GM19025 (cell line): ENCODE measurements around the gene SEC14L6.
"Not testable (repeated sequence)": the region's sequence is repeated elsewhere in the genome, so short reads cannot be mapped to it uniquely, and the experiment has no call there.

Source experiments
- ATAC-seq: cut with Tn5 transposase; IDR thresholded peaks from one replicate; pipeline ENCODE4 v1.9.1; 2021; ENCODE audit warnings: mild to moderate bottlenecking, low read depth, moderate library complexity; ENCODE audit not compliant: unreplicated experiment

SEC14L6 gene

DNA sequence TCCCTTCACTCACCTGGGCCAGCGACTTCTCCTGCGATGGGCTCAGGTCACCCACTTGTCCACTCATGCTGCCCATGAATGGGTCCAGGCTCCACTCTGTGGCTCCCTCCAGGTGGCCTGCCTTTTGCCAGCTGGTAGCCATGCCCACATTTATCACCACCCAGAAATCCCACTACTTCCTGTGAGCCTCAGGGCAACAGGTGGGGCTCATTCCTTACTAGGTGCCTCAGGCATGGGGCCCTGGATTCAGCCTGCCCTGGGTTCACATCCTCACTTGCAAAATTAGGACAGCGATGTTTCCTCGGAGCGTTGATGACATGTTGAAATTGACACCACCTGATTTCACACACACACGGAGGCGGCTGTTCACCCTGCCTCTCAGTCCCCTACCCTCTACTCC lies at the start of gene SEC14L6:
Gene SEC14L6, minus strand, starts transcription at position 126 of the 400 bp plus-strand sequence. Its CDS starts 59 bp downstream, at position 67.
- ATAC-seq: no peak

DNA sequence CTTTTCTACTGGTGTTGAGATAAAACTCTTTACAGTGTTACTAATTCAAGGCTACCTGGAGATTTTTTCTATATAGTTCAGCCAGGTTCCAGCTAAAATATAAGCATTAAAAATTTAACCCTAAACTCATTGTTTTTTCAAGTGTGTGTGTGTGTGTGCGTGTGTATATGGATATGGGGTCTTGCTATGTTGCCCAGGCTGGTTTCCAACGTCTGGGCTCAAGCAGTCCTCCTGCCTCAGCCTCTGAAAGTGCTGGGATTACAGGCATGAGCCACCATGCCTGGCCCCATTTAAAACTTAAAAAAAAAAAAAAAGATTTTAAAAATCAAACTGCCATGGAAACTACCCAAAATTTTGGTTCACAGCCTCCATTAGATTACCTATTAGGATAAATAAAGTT lies 49.7 kb upstream of the SEC14L6 start:
- ATAC-seq: no peak

DNA sequence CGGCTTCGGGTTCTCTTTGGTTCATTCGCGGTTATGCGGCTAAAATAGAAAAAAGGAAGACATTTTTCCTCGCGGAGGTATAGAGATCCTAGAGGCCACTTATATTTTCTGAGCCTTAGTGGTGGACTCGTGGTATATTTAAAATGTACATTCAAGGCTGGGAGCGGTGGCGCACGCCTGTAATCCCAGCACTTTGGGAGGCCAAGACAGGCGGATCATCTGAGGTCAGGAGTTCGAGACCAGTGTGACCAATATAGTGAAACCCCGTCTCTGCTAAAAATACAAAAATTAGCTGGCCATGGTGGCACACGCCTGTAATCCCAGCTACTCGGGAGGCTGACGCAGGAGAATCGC lies 45.8 kb upstream of the SEC14L6 start:
- ATAC-seq: not testable (repeated sequence)

DNA sequence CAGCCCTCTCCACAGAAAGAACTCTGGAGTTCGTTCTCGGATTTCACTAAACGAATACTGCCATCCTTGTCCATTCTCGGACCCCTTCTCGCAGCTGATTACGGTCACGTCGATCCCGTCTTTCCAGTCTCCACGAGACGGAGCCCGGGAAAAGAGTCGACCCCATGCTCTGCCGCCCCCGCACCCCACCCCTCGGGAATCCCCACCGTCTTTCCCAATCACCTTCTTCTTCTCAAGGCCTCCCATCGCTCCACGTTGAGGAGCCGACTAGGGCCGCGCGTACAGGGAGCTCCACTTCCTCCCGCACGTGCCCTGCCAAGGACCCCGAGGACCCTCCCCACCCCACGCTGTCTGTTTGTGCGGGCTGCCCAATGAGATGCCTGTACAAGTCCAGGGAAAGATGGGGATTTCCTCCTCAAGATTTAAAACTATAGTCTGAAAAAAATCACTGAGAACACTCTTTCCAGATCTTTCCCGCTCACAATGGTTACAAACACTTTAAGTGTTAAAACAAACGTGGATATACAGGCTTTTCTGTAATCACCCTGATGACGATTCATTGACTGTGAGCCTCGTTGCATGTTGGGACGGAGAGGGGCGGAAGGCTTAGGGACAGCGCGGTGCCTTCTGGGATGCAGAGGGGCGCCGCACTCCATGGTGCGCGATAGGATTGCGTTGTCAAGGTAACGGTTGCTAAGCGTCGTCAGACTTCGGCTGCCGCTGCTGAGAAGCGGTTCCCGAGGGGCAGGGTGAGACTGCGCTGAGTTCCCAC lies 45.2 kb upstream of the SEC14L6 start, which contains the start of gene PES1:
Gene PES1, minus strand, starts transcription at position 323 of the 772 bp plus-strand sequence. Its CDS starts 77 bp downstream, at position 246.
- ATAC-seq: peak; percentile 98

DNA sequence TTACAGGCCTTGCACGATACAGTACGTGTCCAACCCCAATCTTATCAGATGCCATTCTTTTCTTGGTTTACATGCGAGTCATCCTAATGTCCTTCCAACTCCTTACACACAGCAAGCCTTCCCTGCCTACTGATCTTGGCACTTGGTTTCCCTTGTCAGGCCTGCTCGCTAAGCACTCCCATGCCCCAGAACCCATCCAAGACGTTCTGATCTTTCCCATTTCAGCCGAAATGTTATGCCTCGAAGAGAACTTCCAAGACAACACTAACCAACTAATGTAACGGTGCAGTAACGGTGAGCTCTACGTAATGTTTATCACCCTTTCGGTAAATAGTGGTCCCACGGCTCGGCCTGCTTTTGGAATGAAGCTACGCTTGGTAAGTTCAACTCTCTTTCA lies 44.6 kb upstream of the SEC14L6 start:
- ATAC-seq: no peak

DNA sequence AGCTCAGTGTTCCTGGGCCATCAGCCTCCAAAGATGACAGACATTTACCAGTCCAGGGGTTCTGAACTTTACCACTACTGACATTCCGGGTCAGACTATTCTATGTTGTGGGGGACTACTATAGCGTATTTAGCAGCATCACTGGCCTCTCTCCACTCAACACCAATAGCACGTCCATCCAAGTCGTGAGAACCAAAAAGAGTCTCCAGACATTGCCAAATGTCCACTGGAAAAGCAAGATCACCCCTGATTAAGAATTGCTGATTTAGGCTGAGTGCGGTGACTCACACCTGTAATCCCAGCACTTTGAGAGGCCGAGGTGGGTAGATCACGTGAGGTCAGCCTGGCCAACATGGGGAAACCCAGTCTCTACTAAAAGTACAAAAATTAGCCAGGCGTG lies 39.9 kb upstream of the SEC14L6 start:
- ATAC-seq: no peak

DNA sequence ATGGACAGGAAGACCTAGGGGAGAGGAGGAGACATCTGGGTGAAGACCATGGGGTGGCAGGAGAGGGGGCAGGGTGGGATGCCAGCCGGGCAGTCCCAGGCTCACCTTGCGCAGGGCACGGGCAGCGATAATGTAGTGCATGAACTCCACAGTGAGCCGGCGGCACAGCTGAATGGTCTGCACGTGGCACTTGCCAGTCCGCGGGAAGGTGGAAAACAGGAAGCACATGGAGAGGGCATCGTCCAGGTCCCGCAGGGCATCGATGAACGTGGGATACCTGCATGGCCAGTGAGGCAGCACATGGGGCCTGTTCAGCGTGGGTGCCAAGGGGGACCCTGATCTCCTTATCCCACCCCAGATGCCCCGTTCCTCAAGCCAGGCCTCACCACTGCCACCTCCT lies 37.9 kb upstream of the SEC14L6 start:
- no peak for ATAC-seq

DNA sequence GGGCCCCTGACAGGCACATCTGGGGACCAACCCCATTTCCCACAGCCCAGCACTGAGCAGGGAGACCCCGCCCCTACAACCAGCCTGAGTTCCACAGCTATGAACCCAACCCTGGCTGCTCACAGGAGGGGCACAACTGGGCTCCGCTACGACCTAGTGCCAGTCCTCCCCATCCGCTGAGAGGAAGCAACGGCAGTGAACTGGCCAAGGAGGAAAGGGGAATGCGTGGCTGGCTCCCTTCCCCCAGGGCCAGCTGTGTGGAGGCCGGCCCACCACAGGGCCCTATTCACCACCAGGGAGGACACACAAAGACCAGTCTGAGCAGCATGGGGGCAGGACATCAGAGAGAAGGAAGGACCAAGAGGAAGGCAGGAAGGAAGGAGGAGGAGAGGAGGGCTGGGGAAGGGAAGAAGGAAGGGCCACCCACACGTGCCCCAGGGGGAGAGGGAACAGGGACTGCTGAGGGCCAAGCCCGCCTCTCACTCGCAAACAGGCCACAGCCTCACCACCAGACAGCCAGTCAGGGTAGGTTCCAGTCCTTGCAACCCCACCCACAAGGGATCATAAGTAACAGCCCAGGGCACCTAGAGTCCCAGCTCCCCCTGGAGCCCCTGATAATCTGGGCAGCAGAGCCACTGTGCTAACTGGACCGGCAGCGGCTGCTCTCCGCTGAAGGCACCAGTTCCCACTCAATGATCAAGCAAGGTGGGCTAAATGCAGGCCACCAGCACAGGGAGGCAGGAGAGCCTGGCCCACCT lies 36.4 kb upstream of the SEC14L6 start:
- no peak for ATAC-seq

DNA sequence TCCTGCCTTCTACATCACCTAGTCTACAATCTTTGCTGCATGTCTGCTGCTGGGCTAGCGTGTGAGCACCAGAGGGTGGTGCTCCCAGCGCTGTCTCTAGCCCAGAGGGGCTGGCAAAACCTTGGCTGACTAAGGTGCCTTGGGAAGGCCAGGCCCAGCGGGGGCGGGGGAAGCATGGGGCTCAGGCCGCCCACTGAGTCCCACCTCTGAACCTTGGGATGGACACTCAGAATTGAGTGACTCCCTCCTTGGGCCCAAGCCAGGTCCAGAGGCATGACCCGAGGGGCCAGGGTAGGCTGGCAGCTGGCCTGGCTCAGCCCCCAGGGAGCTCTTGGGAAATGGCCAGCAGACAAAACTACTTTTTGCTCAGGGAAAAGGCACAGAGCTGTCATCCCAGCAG lies 35.5 kb upstream of the SEC14L6 start:
- ATAC-seq: no peak

DNA sequence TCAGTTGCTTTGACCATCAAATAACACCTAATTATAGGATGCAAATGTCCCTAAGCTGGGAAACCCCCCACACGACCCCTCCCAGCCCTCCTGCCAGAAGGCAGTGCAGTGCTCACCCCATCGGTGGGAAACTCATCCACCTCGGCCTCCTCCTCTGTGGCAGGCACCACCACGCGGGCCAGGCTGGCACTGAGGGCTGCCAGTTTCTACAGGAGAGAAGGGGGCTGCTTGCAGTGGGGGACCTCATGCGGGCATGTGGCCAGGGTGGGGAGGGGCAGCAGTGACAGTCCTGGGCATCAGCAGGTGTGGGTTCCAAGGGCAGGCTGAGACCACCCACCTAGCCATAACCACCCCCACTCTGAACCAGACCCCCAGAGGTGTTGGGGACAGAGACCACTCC lies 34.4 kb upstream of the SEC14L6 start:
- ATAC-seq: no peak

DNA sequence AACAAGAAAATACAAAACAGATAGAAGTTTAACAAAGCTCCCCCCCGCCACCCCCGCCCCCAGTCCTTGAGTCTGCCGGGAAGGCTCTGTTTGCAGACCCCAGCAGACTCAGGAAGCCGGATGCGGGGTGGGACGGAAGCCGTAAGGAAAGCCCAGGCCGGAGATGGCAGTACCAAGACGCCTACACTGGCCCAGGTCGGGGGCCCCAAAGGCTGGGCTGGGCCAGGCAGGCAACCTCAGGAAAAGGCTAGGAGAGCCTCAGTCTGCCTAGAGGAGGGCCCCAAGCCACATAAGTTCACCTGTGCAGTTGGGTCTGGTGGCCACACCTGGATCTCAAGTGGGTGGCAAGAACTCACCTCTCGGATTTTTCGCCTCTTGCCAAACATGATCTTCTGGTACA lies 31.9 kb upstream of the SEC14L6 start:
- no peak for ATAC-seq

DNA sequence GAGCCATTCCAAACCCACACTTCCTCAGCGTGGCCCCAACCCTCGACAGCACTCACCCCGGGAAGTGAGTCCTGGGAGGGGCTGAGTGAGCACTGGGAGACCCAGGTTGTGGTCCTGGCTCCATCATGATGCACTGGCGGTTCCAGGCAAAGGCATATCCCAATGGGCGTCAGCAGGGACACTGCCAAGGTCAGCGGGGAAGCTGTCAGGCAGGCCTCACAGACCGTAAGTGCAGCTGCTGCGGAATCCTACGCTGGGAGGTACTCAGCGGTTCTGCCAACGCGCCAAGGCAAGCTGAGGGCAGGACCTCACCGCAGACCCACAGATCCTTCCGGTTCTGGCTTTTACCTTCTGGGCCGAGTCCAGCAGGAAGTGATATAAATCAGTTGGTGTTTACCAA lies 29.3 kb upstream of the SEC14L6 start:
- no peak for ATAC-seq

DNA sequence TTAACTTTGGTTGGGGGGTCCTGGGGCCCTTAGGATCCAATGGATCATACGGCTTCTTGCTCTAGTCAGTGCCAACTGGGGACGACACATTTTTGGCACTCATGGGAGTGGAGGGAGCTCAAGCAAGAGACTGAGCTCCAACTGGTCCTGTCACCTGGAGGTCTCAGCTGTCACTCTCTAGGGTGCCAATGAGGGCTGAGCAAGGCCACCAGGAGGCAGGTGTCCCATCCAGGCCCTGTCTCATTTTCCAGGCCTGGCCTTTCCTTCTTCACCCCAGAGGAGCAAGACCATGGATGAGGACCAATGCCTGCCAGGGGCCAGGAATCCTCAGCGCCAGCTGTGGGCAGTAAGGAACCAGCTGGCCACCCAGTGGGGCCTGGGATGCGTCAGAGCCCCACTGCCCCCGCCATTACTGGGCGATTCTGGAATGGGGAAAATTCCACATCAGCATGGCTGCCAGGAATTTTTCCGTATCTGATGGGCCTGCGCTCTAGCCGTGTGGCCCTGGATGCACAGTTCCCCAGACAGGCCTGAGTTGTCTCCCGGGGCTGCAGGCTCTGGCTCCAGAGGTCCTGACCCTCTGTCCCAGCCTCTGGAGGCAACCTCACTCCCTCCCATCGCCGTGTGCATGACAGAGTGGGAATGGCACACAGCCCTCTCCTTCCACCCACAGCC lies 28.6 kb upstream of the SEC14L6 start:
- no peak for ATAC-seq

DNA sequence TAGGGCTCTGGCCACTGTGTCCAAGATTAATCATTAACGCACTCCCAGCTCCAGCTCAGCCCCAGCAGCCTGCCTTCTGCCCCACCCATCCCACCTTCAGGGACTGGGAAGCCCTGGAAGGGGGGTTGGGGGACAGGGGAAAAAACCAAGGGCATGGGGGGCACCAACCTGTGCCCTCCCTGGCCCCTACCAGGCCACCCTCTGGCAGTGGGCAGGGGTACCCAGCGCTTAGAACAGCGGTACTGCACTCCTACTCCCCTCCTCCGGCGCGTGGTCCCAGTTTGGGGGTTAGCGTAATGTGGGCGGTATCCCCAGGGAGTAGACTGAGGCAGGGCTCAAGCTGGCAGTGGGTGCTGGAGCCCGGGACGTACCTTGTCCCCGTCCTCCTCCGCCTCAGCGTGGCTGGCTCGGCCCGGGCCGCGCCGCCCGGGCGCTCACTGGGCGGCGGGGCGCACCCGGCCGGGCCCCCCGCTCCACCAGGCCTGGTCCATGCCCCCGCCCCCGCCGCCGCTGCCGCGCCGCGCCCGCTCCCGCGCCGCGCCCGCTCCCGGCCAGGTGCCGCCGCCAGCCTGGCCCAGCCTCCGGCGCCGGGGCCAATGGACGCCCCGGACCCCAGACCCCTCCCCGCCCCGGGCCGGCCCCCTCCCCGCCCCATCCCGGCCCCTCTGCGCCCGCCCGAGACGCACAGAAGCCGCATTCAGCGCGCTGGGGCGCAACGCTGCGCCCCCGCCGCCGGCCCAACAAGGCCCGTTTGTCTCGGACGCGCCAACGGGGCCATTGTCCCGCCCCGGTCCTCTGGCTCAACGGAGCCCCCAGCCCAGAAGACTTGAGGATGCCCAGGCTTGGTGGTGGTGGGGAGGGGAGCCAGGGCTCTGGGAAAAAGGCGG lies 27.8 kb upstream of the SEC14L6 start, which contains the start of gene GAL3ST1:
Gene GAL3ST1, minus strand, starts transcription at position 571 of the 887 bp plus-strand sequence. CDS start 17,273 bp downstream, outside the sequence.
- ATAC-seq: no peak

DNA sequence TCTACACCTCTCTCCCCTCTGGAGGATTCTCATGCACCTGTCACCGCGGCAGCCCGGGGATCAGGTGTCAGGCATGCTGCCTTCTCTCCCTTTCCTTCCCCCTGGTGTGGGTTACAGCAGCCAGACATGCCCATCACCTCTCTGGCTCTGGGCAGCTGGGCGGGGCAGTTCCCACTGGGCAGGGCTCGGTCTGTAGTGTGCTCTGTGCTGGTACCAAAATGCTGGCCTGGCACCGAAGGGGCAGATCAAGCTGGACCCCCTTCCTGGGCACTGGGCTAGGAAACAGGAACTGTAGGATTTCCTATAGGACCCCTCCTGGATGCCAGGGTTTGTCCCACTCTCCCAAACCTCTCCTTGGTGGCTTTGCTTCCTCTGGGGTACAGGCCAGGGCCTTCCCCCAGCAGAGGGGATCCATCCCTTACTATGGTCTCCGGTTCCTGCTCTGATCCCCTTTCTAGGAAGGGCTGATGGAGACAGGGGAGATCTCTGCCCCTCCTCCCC lies 27.1 kb upstream of the SEC14L6 start:
- no peak for ATAC-seq

DNA sequence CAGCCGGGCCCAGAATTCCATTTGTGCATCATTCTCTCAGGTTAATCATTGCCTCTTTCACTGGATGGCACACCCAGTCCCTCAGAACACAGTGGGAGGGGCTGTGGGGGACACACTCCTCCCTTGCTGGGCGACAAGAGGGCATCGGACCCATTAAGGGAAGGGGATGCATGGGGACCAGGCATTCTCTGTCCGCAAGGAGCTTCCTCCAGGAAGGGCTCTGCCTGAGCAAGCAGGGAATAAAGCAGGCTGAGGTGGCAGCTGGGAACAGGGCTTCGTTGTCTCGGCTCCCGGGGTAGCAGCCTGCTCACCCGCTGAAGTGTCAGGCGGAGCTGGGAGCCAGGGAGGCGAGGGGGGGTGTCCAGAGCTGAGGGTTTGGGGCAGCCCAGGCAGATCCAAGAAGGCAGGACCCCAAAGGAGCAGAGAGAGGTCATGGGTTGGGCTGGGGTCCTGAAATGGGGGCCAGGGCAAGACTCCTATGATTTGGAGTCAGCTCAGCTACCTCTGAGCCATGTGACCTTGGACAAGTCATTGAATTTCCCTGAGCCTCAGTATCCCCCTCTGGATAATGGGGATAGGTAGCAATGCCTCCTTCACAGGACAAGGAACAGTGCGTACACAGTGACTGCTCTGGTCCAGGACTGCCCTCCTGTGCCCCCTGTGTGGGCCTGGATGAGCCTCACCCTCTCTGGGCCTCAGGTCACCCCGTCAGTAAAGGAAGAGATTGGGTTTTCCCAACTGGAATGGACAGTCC lies 26.5 kb upstream of the SEC14L6 start:
- no peak for ATAC-seq

DNA sequence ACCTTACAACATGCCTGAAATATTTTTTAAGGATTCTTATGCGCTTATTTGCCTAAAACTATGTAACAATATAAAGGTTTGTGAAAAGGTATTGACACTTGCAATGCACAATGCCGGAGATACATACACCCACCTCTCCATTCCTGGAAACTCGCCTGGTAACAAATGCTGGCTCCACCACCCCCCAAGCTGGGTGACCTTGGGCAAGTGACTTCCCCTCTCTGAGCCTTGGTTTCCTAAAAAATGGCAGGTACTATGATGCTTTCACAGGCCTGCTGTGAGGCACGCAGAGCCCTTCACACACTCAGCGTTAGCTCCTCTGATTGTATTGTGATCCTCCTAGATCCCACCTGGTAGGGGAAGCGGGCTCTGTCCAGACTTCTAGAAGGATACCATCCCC lies 25.7 kb upstream of the SEC14L6 start:
- ATAC-seq: no peak

DNA sequence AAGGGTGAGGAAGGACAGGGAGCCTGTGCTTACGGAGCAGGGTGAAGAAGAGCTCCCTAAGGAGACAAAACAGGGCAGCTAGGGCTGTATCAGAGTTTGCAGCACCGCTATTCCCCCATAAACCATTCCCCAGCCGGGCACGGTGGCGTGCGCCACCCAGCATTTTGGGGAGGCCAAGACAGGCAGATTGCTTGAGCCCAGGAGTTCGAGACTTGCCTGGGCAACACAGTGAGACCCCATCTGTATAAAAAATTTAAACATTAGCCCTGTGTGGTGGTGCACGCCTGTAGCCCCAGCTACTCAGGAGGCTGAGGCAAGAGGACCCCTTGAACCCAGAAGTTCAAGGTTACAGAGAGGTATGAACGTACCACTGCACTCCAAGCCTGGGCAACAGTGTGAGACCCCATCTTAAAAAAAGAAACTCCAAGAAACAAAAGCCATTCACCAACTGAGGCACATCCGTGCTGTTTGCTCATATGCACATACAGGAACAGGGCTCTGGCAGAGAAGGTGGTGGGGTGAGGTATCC lies 23.2 kb upstream of the SEC14L6 start:
- ATAC-seq: no peak

DNA sequence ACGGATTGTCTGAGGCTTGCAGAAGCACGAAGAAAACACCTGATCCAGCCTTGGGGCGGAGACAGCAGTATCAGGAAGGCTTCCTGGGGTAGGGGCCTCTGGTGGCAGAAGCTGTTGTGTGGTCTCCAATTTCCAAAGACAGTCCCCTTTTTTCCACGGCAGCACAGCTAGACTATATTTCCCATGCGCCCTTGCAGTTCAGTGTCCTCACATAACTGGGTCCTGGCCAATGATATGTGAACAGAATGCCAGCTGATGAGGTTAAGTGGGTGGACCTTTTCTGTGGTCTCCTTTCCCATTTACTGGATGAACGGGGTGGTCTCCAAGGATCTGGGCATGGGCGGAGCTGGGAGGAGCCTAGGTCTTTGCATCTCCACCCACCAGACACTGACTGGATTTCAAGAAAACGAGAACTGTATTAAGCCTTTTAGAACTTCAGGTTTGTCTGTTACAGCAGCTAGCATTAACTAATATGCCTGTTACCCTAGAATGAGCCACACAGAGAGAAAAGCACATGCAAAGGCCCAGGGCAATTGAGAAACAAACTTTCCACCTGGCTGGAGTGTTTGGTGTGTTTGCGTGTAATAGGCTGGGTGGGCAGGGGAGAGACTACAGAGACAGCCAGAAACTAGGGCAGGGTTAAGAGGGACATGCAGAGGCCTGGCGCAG lies 21.7 kb upstream of the SEC14L6 start:
- ATAC-seq: no peak
